Measurements from ENCODE around the gene RRAGC. TPM values are rescaled to one million over a fixed set of nuclear protein-coding genes. Genes with fewer than 3 reads are reported as not detected.

Gene RRAGC
- total RNA-seq, 1 donor from 2014 or later: 20.6 TPM

DNA sequence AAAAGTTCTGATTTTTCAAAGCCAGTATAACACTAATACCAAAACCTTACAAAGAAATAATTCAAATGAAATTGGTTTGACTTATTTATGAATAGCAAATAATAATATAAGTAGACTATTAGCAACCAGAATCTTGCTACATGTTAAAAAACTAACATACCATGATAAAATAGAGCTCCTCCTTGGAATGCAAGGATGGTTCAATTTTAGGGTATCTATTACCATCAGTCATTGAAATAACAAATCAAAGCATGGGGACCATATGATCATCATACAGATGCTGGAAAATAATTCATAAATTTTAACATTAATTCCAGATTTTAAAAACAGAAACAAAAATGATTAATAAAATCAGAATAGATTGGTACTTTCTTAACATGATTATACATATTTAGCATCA lies 66.3 kb downstream of the RRAGC start:
- TF ChIP-seq CTCF (IDR thresholded peaks at IDR 0.05; ENCODE audit: partially characterized antibody, unreplicated experiment): no peak
- DNase-seq: no peak
- Mint-ChIP-seq H3K4me3 (ENCODE audit: unreplicated experiment) (no peak overlapping the region), H3K4me1 (ENCODE audit: low read depth, unreplicated experiment) (peaks cover 21% of the 10 kb centered on the region), H3K27ac (ENCODE audit: unreplicated experiment) (no peak overlapping the region), H3K27me3 (ENCODE audit: unreplicated experiment) (no peaks in the 10 kb centered on the region), H3K9me3 (ENCODE audit: unreplicated experiment) (peaks cover 3% of the 10 kb centered on the region), H3K36me3 (ENCODE audit: unreplicated experiment) (no peaks in the 10 kb centered on the region)

GRCh38 chr1:38791892-38792291 lies 67.7 kb downstream of the RRAGC start:
- Mint-ChIP-seq H3K4me3 (ENCODE audit: unreplicated experiment) (no peak overlapping the region), H3K27ac (ENCODE audit: unreplicated experiment) (no peak overlapping the region), H3K4me1 (ENCODE audit: low read depth, unreplicated experiment) (peaks cover 31% of the 10 kb centered on the region), H3K36me3 (ENCODE audit: unreplicated experiment) (no peaks in the 10 kb centered on the region), H3K9me3 (ENCODE audit: unreplicated experiment) (peaks cover 3% of the 10 kb centered on the region), H3K27me3 (ENCODE audit: unreplicated experiment) (no peaks in the 10 kb centered on the region)
- no peak for TF ChIP-seq CTCF (IDR thresholded peaks at IDR 0.05; ENCODE audit: partially characterized antibody, unreplicated experiment)
- DNase-seq: no peak

GRCh38 chr1:38791164-38791515 lies 68.4 kb downstream of the RRAGC start:
- Mint-ChIP-seq H3K27ac (ENCODE audit: unreplicated experiment) (no peak overlapping the region), H3K9me3 (ENCODE audit: unreplicated experiment) (peaks cover 3% of the 10 kb centered on the region), H3K4me1 (ENCODE audit: low read depth, unreplicated experiment) (peaks cover 35% of the 10 kb centered on the region), H3K4me3 (ENCODE audit: unreplicated experiment) (no peak overlapping the region), H3K27me3 (ENCODE audit: unreplicated experiment) (no peaks in the 10 kb centered on the region), H3K36me3 (ENCODE audit: unreplicated experiment) (no peaks in the 10 kb centered on the region)
- no peak for DNase-seq
- no peak for TF ChIP-seq CTCF (IDR thresholded peaks at IDR 0.05; ENCODE audit: partially characterized antibody, unreplicated experiment)

GRCh38 chr1:38790422-38791163 lies 69.0 kb downstream of the RRAGC start:
- Mint-ChIP-seq H3K36me3 (ENCODE audit: unreplicated experiment) (no peaks in the 10 kb centered on the region), H3K27ac (ENCODE audit: unreplicated experiment) (no peak overlapping the region), H3K9me3 (ENCODE audit: unreplicated experiment) (peaks cover 3% of the 10 kb centered on the region), H3K27me3 (ENCODE audit: unreplicated experiment) (peaks cover 3% of the 10 kb centered on the region), H3K4me1 (ENCODE audit: low read depth, unreplicated experiment) (peaks cover 41% of the 10 kb centered on the region), H3K4me3 (ENCODE audit: unreplicated experiment) (no peak overlapping the region)
- no peak for TF ChIP-seq CTCF (IDR thresholded peaks at IDR 0.05; ENCODE audit: partially characterized antibody, unreplicated experiment)
- DNase-seq: no peak

DNA sequence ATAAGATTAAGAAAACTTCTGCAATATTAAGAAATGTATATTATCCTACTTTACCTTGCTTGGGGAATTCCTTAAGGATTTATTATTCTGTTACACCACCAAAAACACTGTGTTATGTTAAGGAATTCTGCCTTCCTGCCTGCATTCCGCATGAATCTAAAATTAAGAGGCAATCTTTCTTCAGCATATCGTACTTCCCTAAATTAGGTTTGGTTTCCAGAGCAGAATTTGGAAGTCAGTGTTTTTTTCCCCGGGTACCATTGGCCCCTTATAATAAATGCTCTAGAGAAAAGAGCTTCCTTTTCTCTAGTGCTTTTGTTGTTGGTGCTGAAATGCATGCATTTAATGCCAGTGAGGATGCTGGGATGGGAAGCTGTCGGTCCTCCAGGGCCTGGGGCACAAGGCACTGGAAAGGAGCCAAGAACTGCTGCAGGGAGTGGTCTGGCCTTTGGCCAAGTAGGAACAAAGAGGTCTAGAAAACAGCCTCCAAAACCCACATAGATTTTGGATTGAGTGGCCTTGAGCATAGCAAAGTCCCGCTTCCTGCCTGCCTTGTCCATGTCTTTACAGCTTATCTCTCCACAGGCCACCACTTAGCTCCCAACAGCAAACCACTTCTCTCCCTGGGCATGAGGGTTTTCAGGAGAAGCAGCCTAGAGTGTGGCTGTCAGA lies 69.9 kb downstream of the RRAGC start:
- no peak for TF ChIP-seq CTCF (IDR thresholded peaks at IDR 0.05; ENCODE audit: partially characterized antibody, unreplicated experiment)
- Mint-ChIP-seq H3K36me3 (ENCODE audit: unreplicated experiment) (no peaks in the 10 kb centered on the region), H3K27ac (ENCODE audit: unreplicated experiment) (peak overlapping the region; percentile 62), H3K9me3 (ENCODE audit: unreplicated experiment) (peaks cover 6% of the 10 kb centered on the region), H3K4me1 (ENCODE audit: low read depth, unreplicated experiment) (peaks cover 48% of the 10 kb centered on the region), H3K4me3 (ENCODE audit: unreplicated experiment) (no peak overlapping the region), H3K27me3 (ENCODE audit: unreplicated experiment) (peaks cover 4% of the 10 kb centered on the region)
- DNase-seq: no peak
